Brain pericyte (primary cell): ENCODE results near the gene PRMT6.
"Not testable (repeated sequence)": the region's sequence is repeated elsewhere in the genome, so short reads cannot be mapped to it uniquely, and the experiment has no call there.

Source experiments
- DNase-seq: peaks from one replicate; pipeline ENCODE4 v3.0.0-alpha.2; 2012; ENCODE audit warnings: low read depth, low spot score

PRMT6 gene

GRCh38 chr1:107093395-107093794 is 36.9 kb downstream of the PRMT6 start:
- DNase-seq, result not testable (repeated sequence)

DNA sequence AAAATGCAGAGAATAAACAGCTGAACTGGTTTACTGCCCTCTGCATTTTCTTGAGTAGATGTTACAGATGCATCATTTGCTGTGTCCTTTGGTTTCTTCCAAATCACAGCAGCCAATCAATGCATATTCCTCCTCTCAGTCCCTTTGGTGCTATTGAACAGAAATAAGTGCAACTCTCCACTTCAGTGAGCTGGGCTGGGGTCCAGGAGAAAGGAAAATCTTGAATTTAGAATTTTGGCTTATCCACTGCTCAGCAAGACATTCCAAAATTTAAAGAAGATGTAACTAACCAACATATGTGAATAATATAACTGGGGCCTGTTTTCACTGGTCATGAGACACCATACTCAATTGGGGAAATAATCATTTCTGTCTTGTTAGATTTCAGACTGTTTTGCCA is 39.2 kb downstream of the PRMT6 start:
- DNase-seq, result no peak

- DNase-seq, result no peak
Measured at GRCh38 chr1:107096690-107097089, 40.2 kb downstream of the PRMT6 start.

DNA sequence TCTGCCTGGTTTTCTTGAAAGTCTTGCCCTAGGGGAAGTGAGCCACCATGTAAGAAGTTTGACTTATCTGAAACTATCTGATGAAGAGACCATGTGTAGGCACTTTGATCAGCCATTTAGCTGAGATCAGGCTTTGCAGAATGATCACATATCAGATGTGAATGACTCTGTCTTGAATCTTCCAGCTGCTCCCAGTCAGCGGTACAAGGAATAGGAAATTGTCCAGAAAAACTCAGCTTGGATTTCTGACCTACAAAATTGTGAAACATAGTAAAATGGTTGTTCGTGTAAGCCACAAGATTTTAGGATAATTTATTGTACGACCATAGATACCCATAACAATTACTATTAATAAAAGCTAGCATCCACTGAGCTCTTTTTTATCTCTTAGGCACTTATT is 42.5 kb downstream of the PRMT6 start:
- DNase-seq, result no peak

GRCh38 chr1:107100331-107100984 is 44.0 kb downstream of the PRMT6 start:
- DNase-seq, result no peak

- no peak for DNase-seq
Measured at GRCh38 chr1:107105914-107106313, 49.4 kb downstream of the PRMT6 start.
